KMS-11 (cell line): ENCODE measurements around the gene OR5K1.

ENCODE experiments used
- H2AFZ ChIP-seq: fragments of 200-600 bp; sonication (generic); 2 replicates; pipeline ENCODE4 v1.6.1; 2016; ENCODE audit warnings: antibody characterized with exemption, mixed run types, low read depth
- H3K27ac ChIP-seq: fragments of 200-600 bp; sonication (generic); 2 replicates; pipeline ENCODE4 v1.6.1; 2016; ENCODE audit warnings: mild to moderate bottlenecking, mixed run types
- H3K27me3 ChIP-seq: fragments of 200-600 bp; sonication (generic); 2 replicates; pipeline ENCODE4 v1.6.1; 2017; ENCODE audit warnings: mild to moderate bottlenecking, low read depth, mixed run types, moderate library complexity; ENCODE audit not compliant: insufficient read depth
- H3K36me3 ChIP-seq: fragments of 200-600 bp; sonication (generic); 2 replicates; pipeline ENCODE4 v1.6.1; 2017; ENCODE audit warnings: mild to moderate bottlenecking, mixed run types; ENCODE audit not compliant: insufficient read depth
- H3K4me1 ChIP-seq: fragments of 200-600 bp; sonication (generic); 2 replicates; pipeline ENCODE4 v1.6.1; 2016; ENCODE audit warnings: mild to moderate bottlenecking, low read depth, mixed run types; ENCODE audit not compliant: poor library complexity, severe bottlenecking
- H3K4me2 ChIP-seq: fragments of 200-600 bp; sonication (generic); 2 replicates; pipeline ENCODE4 v1.7.0; 2016; ENCODE audit warnings: mild to moderate bottlenecking, mixed run types
- H3K4me3 ChIP-seq: fragments of 200-600 bp; sonication (generic); IDR thresholded peaks from 2 replicates; pipeline ENCODE4 v1.6.1; 2017; ENCODE audit warnings: low read depth, low read length, mixed read lengths; ENCODE audit not compliant: insufficient read depth
- H3K79me2 ChIP-seq: fragments of 200-600 bp; sonication (generic); 2 replicates; pipeline ENCODE4 v1.6.1; 2016; ENCODE audit warnings: low read depth, mixed run types; ENCODE audit not compliant: insufficient read depth
- H3K9ac ChIP-seq: fragments of 200-600 bp; sonication (generic); 2 replicates; pipeline ENCODE4 v1.6.1; 2016; ENCODE audit warnings: mild to moderate bottlenecking, mixed run types
- H4K20me1 ChIP-seq: fragments of 200-600 bp; sonication (generic); 2 replicates; pipeline ENCODE4 v1.6.1; 2016; ENCODE audit warnings: mild to moderate bottlenecking, mixed run types; ENCODE audit not compliant: insufficient read depth
- TF ChIP-seq, protein P1 (sequence below): fragments of 200-600 bp; sonication (generic); conservative IDR thresholded peaks from 2 replicates; pipeline ENCODE4 v1.6.1; 2017; ENCODE audit warnings: low read depth, mild to moderate bottlenecking, antibody characterized with exemption, low read length, moderate library complexity, mixed read lengths

OR5K1 gene

GRCh38 chr3:98518816-98519215 is 55.8 kb downstream of the OR5K1 start:
- Histone ChIP-seq H3K27ac (no peak overlapping the region), H4K20me1 (no peaks in the 10 kb centered on the region), H2AFZ (no peak overlapping the region), H3K4me3 (no peak overlapping the region), H3K79me2 (peaks cover 43% of the 10 kb centered on the region), H3K4me2 (no peak overlapping the region; the same call in 1 of the 2 replicates), H3K9ac (no peak overlapping the region), H3K36me3 (peaks cover 16% of the 10 kb centered on the region; the same call in 1 of the 2 replicates), H3K4me1 (peaks cover 77% of the 10 kb centered on the region), H3K27me3 (no peaks in the 10 kb centered on the region)
- TF ChIP-seq, protein P1, sequence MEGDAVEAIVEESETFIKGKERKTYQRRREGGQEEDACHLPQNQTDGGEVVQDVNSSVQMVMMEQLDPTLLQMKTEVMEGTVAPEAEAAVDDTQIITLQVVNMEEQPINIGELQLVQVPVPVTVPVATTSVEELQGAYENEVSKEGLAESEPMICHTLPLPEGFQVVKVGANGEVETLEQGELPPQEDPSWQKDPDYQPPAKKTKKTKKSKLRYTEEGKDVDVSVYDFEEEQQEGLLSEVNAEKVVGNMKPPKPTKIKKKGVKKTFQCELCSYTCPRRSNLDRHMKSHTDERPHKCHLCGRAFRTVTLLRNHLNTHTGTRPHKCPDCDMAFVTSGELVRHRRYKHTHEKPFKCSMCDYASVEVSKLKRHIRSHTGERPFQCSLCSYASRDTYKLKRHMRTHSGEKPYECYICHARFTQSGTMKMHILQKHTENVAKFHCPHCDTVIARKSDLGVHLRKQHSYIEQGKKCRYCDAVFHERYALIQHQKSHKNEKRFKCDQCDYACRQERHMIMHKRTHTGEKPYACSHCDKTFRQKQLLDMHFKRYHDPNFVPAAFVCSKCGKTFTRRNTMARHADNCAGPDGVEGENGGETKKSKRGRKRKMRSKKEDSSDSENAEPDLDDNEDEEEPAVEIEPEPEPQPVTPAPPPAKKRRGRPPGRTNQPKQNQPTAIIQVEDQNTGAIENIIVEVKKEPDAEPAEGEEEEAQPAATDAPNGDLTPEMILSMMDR = no peak

DNA sequence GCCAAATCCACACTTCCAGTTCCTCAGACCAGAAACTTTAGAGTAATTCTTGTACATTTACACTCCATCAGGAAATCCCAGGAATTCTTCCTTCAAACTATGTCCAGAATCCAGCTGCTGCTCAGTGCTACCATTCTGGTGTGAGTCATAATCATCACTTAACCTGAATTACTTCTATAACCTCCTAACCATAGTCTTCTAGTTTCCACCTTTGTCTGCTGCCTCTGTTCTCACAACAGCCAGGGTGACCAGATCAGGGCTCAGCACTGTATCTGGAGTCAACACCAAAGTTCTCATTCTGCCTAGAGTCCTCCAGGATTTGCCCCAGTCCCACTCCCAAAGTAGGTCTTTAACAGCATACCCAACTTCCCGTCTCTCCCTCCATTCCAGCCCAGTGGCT is 56.4 kb downstream of the OR5K1 start:
- H3K36me3 ChIP-seq = peaks cover 16% of the 10 kb centered on the region; the same call in 1 of the 2 replicates
- TF ChIP-seq, protein P1 = no peak
- H3K4me1 ChIP-seq = peaks cover 77% of the 10 kb centered on the region
- H2AFZ ChIP-seq = no peak overlapping the region
- H4K20me1 ChIP-seq = no peaks in the 10 kb centered on the region
- H3K4me3 ChIP-seq = no peak overlapping the region
- no peak overlapping the region for H3K27ac ChIP-seq
- peak overlapping the region; percentile 77; the same call in 1 of the 2 replicates for H3K4me2 ChIP-seq
- no peaks in the 10 kb centered on the region for H3K27me3 ChIP-seq
- H3K9ac ChIP-seq = no peak overlapping the region
- H3K79me2 ChIP-seq = peaks cover 43% of the 10 kb centered on the region

GRCh38 chr3:98521897-98522543 is 59.0 kb downstream of the OR5K1 start:
- peak overlapping the region; percentile 44; the same call in 1 of the 2 replicates for H2AFZ ChIP-seq
- H3K4me1 ChIP-seq = peaks cover 84% of the 10 kb centered on the region

More at GRCh38 chr3:98521897-98522543, 59.0 kb downstream of the OR5K1 start:
- peak overlapping the region; percentile 77 for H3K4me2 ChIP-seq
- H3K9ac ChIP-seq = peak overlapping the region; percentile 84
- peak overlapping the region; percentile 71 for H3K27ac ChIP-seq
- no peaks in the 10 kb centered on the region for H3K27me3 ChIP-seq
- TF ChIP-seq, protein P1 = no peak
- H3K4me3 ChIP-seq = peak overlapping the region; percentile 78
- no peaks in the 10 kb centered on the region for H4K20me1 ChIP-seq
- peaks cover 43% of the 10 kb centered on the region for H3K79me2 ChIP-seq
- H3K36me3 ChIP-seq = peaks cover 16% of the 10 kb centered on the region; the same call in 1 of the 2 replicates
